GM12878 (cell line): ENCODE measurements around the gene RCL1. TPM values are rescaled to one million over a fixed set of nuclear protein-coding genes. Genes with fewer than 3 reads are reported as not detected.

Experiments
- ATAC-seq: fragments of 200-7000 bp; cut with Tn5 transposase; 3 replicates; pipeline ENCODE4 v1.9.1; 2020; ENCODE audit warnings: mild to moderate bottlenecking, moderate library complexity
- BruUV-seq: library from RNA; stranded (reverse); fragments of 400-500 nt; replicated peaks from 2 replicates; lab custom pipeline; 2021; lab: Mats Ljungman, UMichigan
- CTCF ChIA-PET: fragments of 300-600 bp; sonication (Branson Sonifier 250); formaldehyde crosslinking; extraction: SDS; loops from one replicate; lab custom pipeline; 2021; ENCODE audit warnings: inconsistent platforms; lab: Yijun Ruan, JAX
- POLR2A ChIA-PET: fragments of 350-600 bp; formaldehyde crosslinking; extraction: SDS; loops from one replicate; lab custom pipeline; 2021; ENCODE audit warnings: inconsistent platforms; lab: Charles Lee
- RAD21 ChIA-PET: fragments of 300-600 bp; sonication (Branson Sonifier 250); formaldehyde crosslinking; loops from one replicate; lab custom pipeline; 2023; ENCODE audit warnings: antibody characterized with exemption; ENCODE audit not compliant: unreplicated experiment; lab: Charles Lee
- SMC1A ChIA-PET: fragments of 300-600 bp; sonication (Branson Sonifier 250); formaldehyde crosslinking; loops from one replicate; lab custom pipeline; 2023; ENCODE audit not compliant: unreplicated experiment, uncharacterized antibody; lab: Charles Lee
- DNase-seq: peaks from one replicate; pipeline ENCODE4 v3.0.0-alpha.2; 2011; ENCODE audit warnings: low read depth, low spot score
- FAIRE-seq: peaks from 3 replicates; lab custom pipeline; 2011; peaks lifted over from hg19 to GRCh38; lab: Jason Lieb, UNC
- H2AFZ ChIP-seq: 2 replicates; pipeline ENCODE4 v1.6.0; 2011; ENCODE audit warnings: low read depth, low read length, control low read depth; ENCODE audit not compliant: control insufficient read depth
- H3K27ac ChIP-seq: 2 replicates; pipeline ENCODE4 v1.5.1; 2011; ENCODE audit warnings: control low read depth; ENCODE audit not compliant: control insufficient read depth, insufficient read depth
- H3K27me3 ChIP-seq, 2 experiments: replicated peaks in 1 of 2; 2 replicates each; pipeline versions ENCODE4 v1.6.0 to v1.6.1; 2011; ENCODE audit warnings: low read length in 1 of 2; ENCODE audit not compliant: control insufficient read depth in 2 of 2, insufficient read depth in 2 of 2
- H3K36me3 ChIP-seq, 2 experiments: 2 replicates each; pipeline ENCODE4 v1.5.1; 2011; ENCODE audit warnings: low read length in 1 of 2; ENCODE audit not compliant: control insufficient read depth in 2 of 2, insufficient read depth in 2 of 2
- H3K4me1 ChIP-seq: 2 replicates; pipeline ENCODE4 v1.6.1; 2011; ENCODE audit warnings: mild to moderate bottlenecking, low read length, moderate library complexity, mixed read lengths; ENCODE audit not compliant: control insufficient read depth, insufficient read depth
- H3K4me2 ChIP-seq: 2 replicates; pipeline ENCODE4 v1.6.0; 2011; ENCODE audit warnings: control low read depth; ENCODE audit not compliant: control insufficient read depth, insufficient read depth
- H3K4me3 ChIP-seq: fragments of 200-600 bp; sonication (generic); 2 replicates; pipeline ENCODE4 v1.5.1; 2016
- H3K79me2 ChIP-seq: 2 replicates; pipeline ENCODE4 v1.6.0; 2011; ENCODE audit warnings: low read length; ENCODE audit not compliant: control insufficient read depth, insufficient read depth
- H3K9ac ChIP-seq: 2 replicates; pipeline ENCODE4 v1.8.0; 2011; ENCODE audit warnings: low read length, control low read depth, mixed read lengths; ENCODE audit not compliant: control insufficient read depth, insufficient read depth
- H3K9me3 ChIP-seq: replicated peaks from 3 replicates; pipeline ENCODE4 v1.5.1; 2011; ENCODE audit warnings: mild to moderate bottlenecking, low read length; ENCODE audit not compliant: control insufficient read depth, insufficient read depth
- H4K20me1 ChIP-seq: 2 replicates; pipeline ENCODE4 v1.6.0; 2011; ENCODE audit not compliant: control insufficient read depth, insufficient read depth
- HSF1 ChIP-seq: fragments of 150-350 bp; IDR thresholded peaks from 2 replicates; pipeline ENCODE4 v1.6.1; 2014; ENCODE audit warnings: mild to moderate bottlenecking, low read depth, low read length
- KDM1A ChIP-seq: fragments of 200-600 bp; sonication (generic); IDR thresholded peaks from 2 replicates; pipeline ENCODE4 v1.6.1; 2016; ENCODE audit warnings: borderline replicate concordance
- MYB ChIP-seq: fragments of 150-350 bp; IDR thresholded peaks from 2 replicates; pipeline ENCODE4 v1.6.1; 2014; ENCODE audit warnings: mild to moderate bottlenecking, low read depth, low read length, borderline replicate concordance
- NFYA ChIP-seq: IDR thresholded peaks from 2 replicates; pipeline ENCODE4 v1.6.1; 2011; ENCODE audit warnings: low read depth, mild to moderate bottlenecking, low read length, improper control_type of control experiment, borderline replicate concordance
- NR2C2 ChIP-seq: IDR thresholded peaks from 2 replicates; pipeline ENCODE4 v1.6.1; 2011; ENCODE audit warnings: borderline replicate concordance, low read depth; ENCODE audit not compliant: control insufficient read depth, insufficient read length
- SMC3 ChIP-seq: IDR thresholded peaks from 2 replicates; pipeline ENCODE4 v1.6.1; 2011; ENCODE audit warnings: low read length, improper control_type of control experiment, borderline replicate concordance
- STAT1 ChIP-seq: fragments of 450-650 bp; conservative IDR thresholded peaks from 2 replicates; pipeline ENCODE4 v1.6.1; 2014; ENCODE audit warnings: antibody characterized with exemption, mild to moderate bottlenecking
- ZNF24 ChIP-seq: fragments of 450-650 bp; IDR thresholded peaks from 2 replicates; pipeline ENCODE4 v1.6.1; 2017; ENCODE audit warnings: antibody characterized with exemption, mild to moderate bottlenecking
- ZNF592 ChIP-seq: fragments of 450-650 bp; IDR thresholded peaks from 2 replicates; pipeline ENCODE4 v1.6.1; 2017; ENCODE audit warnings: mild to moderate bottlenecking, moderate library complexity
- WGBS: methylation state at CpG from one replicate; pipeline ENCODE4 v1.1.6; 2016; ENCODE audit warnings: low lambda C conversion rate; ENCODE audit not compliant: insufficient replicate concordance, insufficient coverage; ENCODE audit errors: missing lambda C conversion rate; 5-methylcytosine and 5-hydroxymethylcytosine counted together
- in situ Hi-C: fragments of 300-500 bp; cut with MboI; formaldehyde crosslinking; loops from 9 replicates; pipeline ENCODE4 v1.14.3; 2018; ENCODE audit warnings: mixed read lengths
- intact Hi-C: fragments of 100-400 bp; cut with micrococcal nuclease; formaldehyde crosslinking; loops from one replicate; pipeline ENCODE4 v1.14.2; 2022; ENCODE audit not compliant: unreplicated experiment
- polyA plus RNA-seq, 11 experiments: library from polyadenylated mRNA; depleted of rRNA in 4 of 11; unstranded in 6 of 11; stranded (reverse) in 5 of 11; fragments of >200 nt; fragmentation: Nextera tagmentation in 4 of 11; fragmentation: Illumina TruSeq in 1 of 11; extraction: Ambion mirVana in 4 of 11; extraction: Trizol in 1 of 11; gene quantifications; 1 replicate in 1 of 11; 2 replicates in 10 of 11; pipeline versions ENCODE4 v1.2.1 to v1.2.3, GENCODE V29; 2011 to 2016; ENCODE audit warnings: inconsistent platforms in 2 of 11, missing spikeins in 2 of 11, low read depth in 1 of 11
- total RNA-seq, 4 experiments: library from RNA; depleted of rRNA in 3 of 4; stranded (reverse); fragments of >200 nt in 3 of 4; fragmentation: Illumina TruSeq in 1 of 4; extraction: Trizol in 1 of 4; gene quantifications; 2 replicates each; pipeline versions ENCODE4 v1.2.1 to v1.2.3, GENCODE V29; 2013 to 2021

The RCL1 gene
- total and polyA plus RNA-seq, 10 of the 15 experiments (the other 5 are each of a cell fraction or from before 2014, with no cell fraction given), result 21.1 to 46.8 (median 30.5) TPM

- Histone ChIP-seq H3K79me2 (no peaks in the 10 kb centered on the region), H3K9ac (no peak overlapping the region), H4K20me1 (no peaks in the 10 kb centered on the region), H3K4me2 (no peak overlapping the region), H3K36me3 (peaks cover 13 to 31% of the 10 kb centered on the region in 2 experiments), H3K27me3 (no peaks in the 10 kb centered on the region), H2AFZ (no peak overlapping the region), H3K27ac (no peak overlapping the region), H3K4me3 (no peak overlapping the region), H3K9me3 (no peaks in the 10 kb centered on the region), H3K4me1 (no peaks in the 10 kb centered on the region)
- no peak for ATAC-seq
- TF ChIP-seq ZNF592 (no peak), NFYA (no peak), HSF1 (no peak), STAT1 (no peak), KDM1A (no peak), ZNF24 (no peak), SMC3 (no peak), NR2C2 (no peak), MYB (no peak)
- in situ Hi-C loops, result no loop called here
- WGBS, result 66% methylated on average over 8 of the region's 8 CpGs
- CTCF ChIA-PET, result interaction anchor here (0.7 kb wide), 1 partner anchor 14 kb away, joined by 3 read pairs; no protein-coding TSS in a partner anchor
- FAIRE-seq, result peak; percentile 49
- no TSS peak for BruUV-seq
- POLR2A ChIA-PET, result interaction anchor here (0.6 kb wide), 1 partner anchor 17 kb away, joined by 4 read pairs; no protein-coding TSS in a partner anchor
- SMC1A ChIA-PET, result interaction anchor here (1.3 to 1.7 kb wide), 2 partner anchors 13 to 63 kb away, joined by 5 read pairs; no protein-coding TSS in a partner anchor
- intact Hi-C loops, result no loop called here
- RAD21 ChIA-PET, result interaction anchor here (1.4 kb wide), 1 partner anchor 131 kb away, joined by 3 read pairs; no protein-coding TSS in a partner anchor
- no peak for DNase-seq
Observed at GRCh38 chr9:4857163-4857810, 64.5 kb downstream of the RCL1 start.
